Endothelial cell of umbilical vein (primary cell): Measurements from ENCODE around the gene TAOK2. TPM values are rescaled to one million over a fixed set of nuclear protein-coding genes. Genes with fewer than 3 reads are reported as not detected.

ENCODE experiments used
- BruUV-seq: library from RNA; stranded (reverse); fragments of 400-500 nt; replicated peaks from 2 replicates; lab custom pipeline; 2021; lab: Mats Ljungman, UMichigan
- CTCF ChIA-PET: fragments of 300-600, 350-600 bp; sonication (Branson Sonifier 250); formaldehyde crosslinking; loops from one replicate; lab custom pipeline; 2021; ENCODE audit warnings: antibody characterized with exemption, inconsistent platforms; lab: Charles Lee
- POLR2A ChIA-PET: fragments of 300-600, 350-600 bp; sonication (Branson Sonifier 250); formaldehyde crosslinking; loops from one replicate; lab custom pipeline; 2021; ENCODE audit warnings: antibody characterized with exemption, inconsistent platforms; lab: Charles Lee
- DNase-seq: peaks from one replicate; pipeline ENCODE4 v3.0.0-alpha.2; 2011; ENCODE audit warnings: low read depth, low spot score
- FAIRE-seq: peaks from 2 replicates; lab custom pipeline; 2011; peaks lifted over from hg19 to GRCh38; lab: Jason Lieb, UNC
- H2AFZ ChIP-seq: 2 replicates; pipeline ENCODE4 v1.6.0; 2012; ENCODE audit warnings: low read depth, low read length, control low read depth, inconsistent platforms
- H3K27ac ChIP-seq: 2 replicates; pipeline ENCODE4 v1.5.1; 2011; ENCODE audit warnings: low read depth, mild to moderate bottlenecking, control low read depth, low read length, moderate library complexity; ENCODE audit not compliant: insufficient read depth
- H3K27me3 ChIP-seq, 2 experiments: 2 replicates each; pipeline versions ENCODE4 v1.6.0 to v1.6.1; 2011; ENCODE audit warnings: low read length in 2 of 2, mixed read lengths in 1 of 2; ENCODE audit not compliant: control insufficient read depth in 2 of 2, insufficient read depth in 2 of 2
- H3K36me3 ChIP-seq, 2 experiments: 2 replicates in 1 of 2; 3 replicates in 1 of 2; pipeline ENCODE4 v1.5.1; 2011; ENCODE audit warnings: low read length in 2 of 2, mild to moderate bottlenecking in 1 of 2, moderate library complexity in 1 of 2; ENCODE audit not compliant: control insufficient read depth in 2 of 2, insufficient read depth in 2 of 2; ENCODE audit errors: extremely low read depth in 1 of 2
- H3K4me1 ChIP-seq: 3 replicates; pipeline ENCODE4 v1.5.1; 2011; ENCODE audit warnings: mild to moderate bottlenecking, low read length; ENCODE audit not compliant: control insufficient read depth, insufficient read depth; ENCODE audit errors: extremely low read depth
- H3K4me2 ChIP-seq: 2 replicates; pipeline ENCODE4 v1.6.1; 2011; ENCODE audit warnings: low read length, control low read depth, mixed read lengths; ENCODE audit not compliant: insufficient read depth
- H3K4me3 ChIP-seq, 3 experiments: fragments of 200-600 bp in 1 of 3; sonication (generic), shearing (Covaris generic) in 1 of 3; replicated peaks in 1 of 3; 2 replicates each; pipeline ENCODE4 v1.5.1; 2011 to 2016; ENCODE audit warnings: control low read depth in 3 of 3, low read length in 3 of 3, mild to moderate bottlenecking in 2 of 3, inconsistent platforms in 1 of 3, low read depth in 1 of 3, moderate library complexity in 1 of 3; ENCODE audit not compliant: insufficient read depth in 1 of 3
- H3K79me2 ChIP-seq: 2 replicates; pipeline ENCODE4 v1.6.0; 2012; ENCODE audit warnings: low read length, inconsistent platforms; ENCODE audit not compliant: control insufficient read depth, insufficient read depth
- H3K9ac ChIP-seq: replicated peaks from 2 replicates; pipeline ENCODE3; 2011; ENCODE audit warnings: low read length, control low read depth; ENCODE audit not compliant: insufficient read depth; ENCODE audit errors: extremely low read depth
- H3K9me1 ChIP-seq: replicated peaks from 3 replicates; pipeline ENCODE4 v1.6.0; 2011; ENCODE audit warnings: mild to moderate bottlenecking, low read length; ENCODE audit not compliant: control insufficient read depth, insufficient read depth; ENCODE audit errors: extremely low read depth
- H3K9me3 ChIP-seq: replicated peaks from 2 replicates; pipeline ENCODE4 v1.5.1; 2012; ENCODE audit warnings: low read length, inconsistent platforms; ENCODE audit not compliant: control insufficient read depth, insufficient read depth
- H4K20me1 ChIP-seq: replicated peaks from 2 replicates; pipeline ENCODE3; 2011; ENCODE audit warnings: mild to moderate bottlenecking, low read length; ENCODE audit not compliant: control insufficient read depth, insufficient read depth; ENCODE audit errors: extremely low read depth
- EZH2 ChIP-seq: IDR thresholded peaks from 2 replicates; pipeline ENCODE4 v1.6.1; 2012; ENCODE audit warnings: borderline replicate concordance, low read depth, mild to moderate bottlenecking, moderate library complexity, low read length, inconsistent platforms; ENCODE audit not compliant: severe bottlenecking
- FOS ChIP-seq: IDR thresholded peaks from 2 replicates; pipeline ENCODE4 v1.6.1; 2011; ENCODE audit warnings: mild to moderate bottlenecking, low read length, moderate library complexity, borderline replicate concordance; ENCODE audit not compliant: insufficient read depth
- GATA2 ChIP-seq: IDR thresholded peaks from 2 replicates; pipeline ENCODE4 v1.7.0; 2011; ENCODE audit warnings: low read depth, mild to moderate bottlenecking, moderate library complexity, mixed read lengths, low read length; ENCODE audit not compliant: insufficient read length, insufficient read depth
- JUN ChIP-seq: IDR thresholded peaks from 2 replicates; pipeline ENCODE4 v1.6.1; 2011; ENCODE audit warnings: borderline replicate concordance, low read depth; ENCODE audit not compliant: insufficient read length, insufficient read depth
- MYC ChIP-seq: IDR thresholded peaks from one replicate; pipeline ENCODE4 v1.6.1; 2011; ENCODE audit warnings: mild to moderate bottlenecking, low read depth, low read length
- POLR2A ChIP-seq: IDR thresholded peaks from 2 replicates; pipeline ENCODE4 v1.6.1; 2012; ENCODE audit warnings: low read depth, mild to moderate bottlenecking, control low read depth, low read length
- POLR2AphosphoS5 ChIP-seq: IDR thresholded peaks from 2 replicates; pipeline ENCODE4 v1.6.1; 2012; ENCODE audit warnings: low read depth, mild to moderate bottlenecking, control low read depth, low read length, moderate library complexity; ENCODE audit not compliant: insufficient read depth
- dilution Hi-C: fragments of 300-500 bp; cut with MboI; formaldehyde crosslinking; loops from one replicate; pipeline ENCODE4 v1.15.0; 2019; ENCODE audit warnings: low sequenced_read_pairs; ENCODE audit not compliant: extremely low pct_ligation_motif_present
- intact Hi-C: fragments of 100-400 bp; cut with micrococcal nuclease; formaldehyde crosslinking; loops from one replicate; pipeline ENCODE4 v1.10.0; 2022
- polyA plus RNA-seq, 4 experiments: library from polyadenylated mRNA; depleted of rRNA in 3 of 4; stranded (reverse) in 3 of 4; unstranded in 1 of 4; fragments of >200 nt; gene quantifications; 2 replicates each; pipeline versions ENCODE4 v1.2.1 to v1.2.3, GENCODE V29; 2011 to 2012; ENCODE audit warnings: missing spikeins in 1 of 4
- total RNA-seq: library from RNA; stranded (reverse); gene quantifications from 2 replicates; pipeline ENCODE4 v1.2.3, GENCODE V29; 2021
- TF ChIP-seq, protein P1 (sequence below): IDR thresholded peaks from 2 replicates; pipeline ENCODE4 v1.6.1; 2011; ENCODE audit not compliant: insufficient read depth, insufficient read length
- TF ChIP-seq, protein P2 (sequence below), 2 donors: IDR thresholded peaks; 1 replicate in 1 of 2; 2 replicates in 1 of 2; pipeline ENCODE4 v1.5.1; 2011; ENCODE audit warnings: low read length in 2 of 2, mild to moderate bottlenecking in 2 of 2, moderate library complexity in 2 of 2, control low read depth in 1 of 2, inconsistent platforms in 1 of 2, low read depth in 1 of 2; ENCODE audit not compliant: insufficient read depth in 1 of 2; ENCODE audit errors: extremely low read depth in 1 of 2

The TAOK2 gene
- total and polyA plus RNA-seq, 2 donors (not counting 3 experiments of a cell fraction or from before 2014, with no cell fraction given) = 52.8 to 114 TPM

DNA sequence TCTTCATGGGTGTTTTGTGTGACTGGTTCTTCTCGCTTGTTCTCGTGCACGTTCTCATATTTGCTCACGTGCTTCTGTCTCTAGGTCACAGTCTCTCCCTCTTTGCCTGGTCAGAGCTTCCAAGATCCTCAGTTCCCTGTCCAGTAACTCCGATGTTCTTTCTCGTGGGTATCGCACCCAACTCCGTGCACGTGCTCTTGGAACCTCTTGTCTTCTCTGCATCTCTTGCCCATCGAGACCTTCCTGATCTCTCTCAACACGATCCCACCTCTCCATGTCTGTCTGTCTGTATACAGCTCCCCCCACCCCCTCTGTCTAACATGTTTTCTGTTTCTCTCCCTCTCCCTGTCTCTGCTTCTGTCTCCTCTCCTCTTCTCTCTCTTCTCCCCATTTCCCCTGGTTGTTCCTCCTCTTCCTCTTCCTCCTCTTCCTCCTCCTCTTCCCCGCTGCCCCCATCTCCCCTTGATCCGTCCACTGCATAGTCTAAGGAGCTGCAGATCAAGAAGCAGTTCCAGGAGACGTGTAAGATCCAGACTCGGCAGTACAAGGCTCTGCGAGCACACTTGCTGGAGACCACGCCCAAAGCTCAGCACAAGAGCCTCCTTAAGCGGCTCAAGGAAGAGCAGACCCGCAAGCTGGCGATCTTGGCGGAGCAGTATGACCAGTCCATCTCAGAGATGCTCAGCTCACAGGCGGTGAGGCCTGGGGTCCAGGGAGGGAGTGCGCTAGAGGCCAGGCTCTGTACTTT is 15.6 kb downstream of the TAOK2 start:
- POLR2A ChIA-PET = interaction anchor here (1.1 kb wide), 1 partner anchor 16 kb away, joined by 3 read pairs; the partner anchor contains the start of gene TAOK2

More for the DNA sequence above, 15.6 kb downstream of the TAOK2 start:
- H3K36me3 ChIP-seq = peaks cover 30 to 80% of the 10 kb centered on the region in 2 experiments
- H3K79me2 ChIP-seq = no peaks in the 10 kb centered on the region
- H4K20me1 ChIP-seq = no peaks in the 10 kb centered on the region
- peaks cover 3% of the 10 kb centered on the region for H3K4me1 ChIP-seq
- BruUV-seq = no TSS peak
- intact Hi-C loops (no loop called here), dilution Hi-C loops (no loop called here)
- no peaks in the 10 kb centered on the region for H3K9me3 ChIP-seq
- H3K4me2 ChIP-seq = no peak overlapping the region
- no peak overlapping the region for H3K4me3 ChIP-seq
- H3K9ac ChIP-seq = no peak overlapping the region
- no peaks in the 10 kb centered on the region for H3K27me3 ChIP-seq
- DNase-seq (no peak), FAIRE-seq (no peak)
- CTCF ChIA-PET = interaction anchor here (1.4 kb wide), 1 partner anchor 141 kb away, joined by 3 read pairs; no protein-coding TSS in a partner anchor
- H2AFZ ChIP-seq = no peak overlapping the region
- no peak for TF ChIP-seq GATA2
- no peak for TF ChIP-seq EZH2
- TF ChIP-seq POLR2A = no peak
- no peak for TF ChIP-seq MYC
- TF ChIP-seq, protein P1, sequence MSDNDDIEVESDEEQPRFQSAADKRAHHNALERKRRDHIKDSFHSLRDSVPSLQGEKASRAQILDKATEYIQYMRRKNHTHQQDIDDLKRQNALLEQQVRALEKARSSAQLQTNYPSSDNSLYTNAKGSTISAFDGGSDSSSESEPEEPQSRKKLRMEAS = no peak
- no peak for TF ChIP-seq FOS
- TF ChIP-seq, protein P2, sequence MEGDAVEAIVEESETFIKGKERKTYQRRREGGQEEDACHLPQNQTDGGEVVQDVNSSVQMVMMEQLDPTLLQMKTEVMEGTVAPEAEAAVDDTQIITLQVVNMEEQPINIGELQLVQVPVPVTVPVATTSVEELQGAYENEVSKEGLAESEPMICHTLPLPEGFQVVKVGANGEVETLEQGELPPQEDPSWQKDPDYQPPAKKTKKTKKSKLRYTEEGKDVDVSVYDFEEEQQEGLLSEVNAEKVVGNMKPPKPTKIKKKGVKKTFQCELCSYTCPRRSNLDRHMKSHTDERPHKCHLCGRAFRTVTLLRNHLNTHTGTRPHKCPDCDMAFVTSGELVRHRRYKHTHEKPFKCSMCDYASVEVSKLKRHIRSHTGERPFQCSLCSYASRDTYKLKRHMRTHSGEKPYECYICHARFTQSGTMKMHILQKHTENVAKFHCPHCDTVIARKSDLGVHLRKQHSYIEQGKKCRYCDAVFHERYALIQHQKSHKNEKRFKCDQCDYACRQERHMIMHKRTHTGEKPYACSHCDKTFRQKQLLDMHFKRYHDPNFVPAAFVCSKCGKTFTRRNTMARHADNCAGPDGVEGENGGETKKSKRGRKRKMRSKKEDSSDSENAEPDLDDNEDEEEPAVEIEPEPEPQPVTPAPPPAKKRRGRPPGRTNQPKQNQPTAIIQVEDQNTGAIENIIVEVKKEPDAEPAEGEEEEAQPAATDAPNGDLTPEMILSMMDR (IDR thresholded peaks at IDR 0.05; ENCODE audit: extremely low read depth in 1 of 2, insufficient read depth in 1 of 2, low read depth in 1 of 2, low read length in 2 of 2) = no peak
- no peak for TF ChIP-seq POLR2AphosphoS5
- no peak for TF ChIP-seq JUN
- no peak overlapping the region for H3K27ac ChIP-seq
- H3K9me1 ChIP-seq = no peaks in the 10 kb centered on the region
